Erythroblast (primary cell): ENCODE data around the gene KLHL36.

Source experiments
- GATA1 ChIP-seq: IDR thresholded peaks from 2 replicates; pipeline ENCODE4 v1.6.1; 2011; ENCODE audit warnings: low read depth, mild to moderate bottlenecking, control low read depth, low read length, moderate library complexity
- POLR2A ChIP-seq: IDR thresholded peaks from 2 replicates; pipeline ENCODE4 v1.6.1; 2011; ENCODE audit warnings: mild to moderate bottlenecking, low read length

DNA sequence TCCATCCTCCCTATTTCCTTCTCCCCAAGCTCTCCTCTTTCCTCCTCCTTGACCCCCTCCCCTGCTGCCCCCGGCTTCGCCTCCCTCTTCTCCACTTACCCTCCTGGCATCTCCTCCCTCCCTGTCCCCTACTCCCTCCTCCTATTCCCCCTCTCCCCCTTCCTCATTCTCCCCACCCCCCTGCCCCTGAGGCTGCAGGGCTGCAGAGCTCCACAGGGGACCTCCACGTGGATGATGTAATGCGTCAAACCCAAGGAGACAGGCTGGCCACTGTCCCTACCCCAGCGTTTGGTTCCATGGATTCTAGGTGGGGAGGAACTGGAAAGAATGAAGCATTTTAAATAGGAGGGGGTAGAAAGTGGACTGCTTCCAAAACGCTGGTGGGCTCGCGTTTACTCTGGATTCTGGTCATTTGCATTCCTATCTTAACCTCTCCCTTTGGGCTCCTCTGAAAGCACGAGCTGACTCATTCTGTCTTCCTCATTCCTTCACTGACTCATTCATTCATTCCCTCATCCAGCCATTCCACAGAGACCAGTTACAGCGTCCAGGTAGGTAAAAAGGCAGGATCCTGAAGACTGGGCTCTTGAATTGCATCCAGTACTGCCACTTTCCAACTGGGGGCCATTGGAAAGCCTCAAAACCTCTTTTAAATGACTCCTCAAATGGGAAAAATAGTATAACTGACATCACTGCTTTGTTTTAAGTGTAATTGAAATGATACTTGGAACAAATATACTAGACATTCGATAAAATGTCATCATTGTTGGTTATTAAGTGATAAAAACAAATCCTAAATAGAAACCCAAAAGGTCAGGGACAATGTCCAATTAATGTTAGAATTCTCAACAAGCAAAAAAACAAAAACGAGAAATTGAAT lies 29.5 kb upstream of the KLHL36 start:
- TF ChIP-seq POLR2A (no peak), GATA1 (no peak)
